ENCODE results near the gene DUSP22. TPM values are rescaled to one million over a fixed set of nuclear protein-coding genes. Genes with fewer than 3 reads are reported as not detected.

DUSP22 gene
- total and polyA plus RNA-seq, 2 donors (not counting 1 experiment from before 2014, with no cell fraction given), result 117 to 133 TPM

- TF ChIP-seq EZH2 (IDR thresholded peaks at IDR 0.05; ENCODE audit: borderline replicate concordance, insufficient read depth, low read depth, low read length, poor library complexity, severe bottlenecking) (no peak), CTCF (IDR thresholded peaks at IDR 0.05) (no peak)
- Mint-ChIP-seq H3K27me3 (no peaks in the 10 kb centered on the region), H3K9me3 (ENCODE audit: insufficient read depth) (no peaks in the 10 kb centered on the region), H3K4me3 (peak overlapping the region; percentile 76), H3K27ac (peak overlapping the region; percentile 47), H3K4me1 (peaks cover 45% of the 10 kb centered on the region)
- H3K9ac ChIP-seq (ENCODE audit: low read length), result peak overlapping the region; percentile 4
- no peak overlapping the region for H3K27ac ChIP-seq (ENCODE audit: low read length in 2 of 2)
- ChIA-PET CTCF (no interaction called here), POLR2A (interaction anchor here (1.1 kb wide), 2 partner anchors 21 to 26 kb away, joined by 3 to 6 read pairs; no protein-coding TSS in a partner anchor)
- peaks cover 44 to 49% of the 10 kb centered on the region in 2 donors for H3K4me1 ChIP-seq (ENCODE audit: control insufficient read depth in 2 of 2, insufficient read depth in 2 of 2, low read length in 2 of 2)
- H3K9me3 ChIP-seq (ENCODE audit: control extremely low read depth in 1 of 3, control insufficient read depth in 2 of 3, insufficient read depth in 1 of 3, low read length in 2 of 3), result peaks cover 0 to 41% (median 0%) of the 10 kb centered on the region in 3 donors
- intact Hi-C loops (cut with micrococcal nuclease), result loop anchor here (5.0 kb wide), 2 partner anchors 41 to 151 kb away; no protein-coding TSS in a partner anchor
- no peaks in the 10 kb centered on the region for H3K79me2 ChIP-seq (ENCODE audit: control insufficient read depth, insufficient read depth, low read length)
- H3K4me2 ChIP-seq (replicated peaks; ENCODE audit: low read depth, low read length, poor library complexity, severe bottlenecking), result peak overlapping the region; percentile 40
- DNase-seq, result peak; percentile 79
- no peaks in the 10 kb centered on the region for H3K36me3 ChIP-seq (replicated peaks in 1 of 2; ENCODE audit: control extremely low read depth in 1 of 2, control insufficient read depth in 1 of 2, extremely low read depth in 1 of 2, insufficient read depth in 2 of 2, low read length in 1 of 2)
- H3K4me3 ChIP-seq (ENCODE audit: control extremely low read depth in 1 of 5, extremely low read depth in 1 of 5, insufficient read depth in 1 of 5, low read depth in 2 of 5, low read length in 4 of 5), result peak overlapping the region in 1 of 5 experiments; percentile 13
- ATAC-seq (ENCODE audit: low read depth), result peak; percentile 51
- H4K20me1 ChIP-seq (ENCODE audit: control insufficient read depth, insufficient read depth, low read length, poor library complexity, severe bottlenecking), result no peaks in the 10 kb centered on the region
- WGBS (ENCODE audit: insufficient coverage), result 67% methylated on average over 18 of the region's 24 CpGs
- H3K27me3 ChIP-seq (replicated peaks in 1 of 4; ENCODE audit: control extremely low read depth in 1 of 4, control insufficient read depth in 3 of 4, insufficient read depth in 4 of 4, low read length in 3 of 4), result no peaks in the 10 kb centered on the region
- H2AFZ ChIP-seq (ENCODE audit: insufficient read depth, low read depth, low read length, poor library complexity, severe bottlenecking), result no peak overlapping the region
Measured at GRCh38 chr6:378090-378957, 86.0 kb downstream of the DUSP22 start.

GRCh38 chr6:378958-379409 lies 86.7 kb downstream of the DUSP22 start:
- peak overlapping the region; percentile 76 for H3K4me3 Mint-ChIP-seq
- Histone ChIP-seq H3K79me2 (ENCODE audit: control insufficient read depth, insufficient read depth, low read length) (no peaks in the 10 kb centered on the region), H3K27me3 (replicated peaks in 1 of 4; ENCODE audit: control extremely low read depth in 1 of 4, control insufficient read depth in 3 of 4, insufficient read depth in 4 of 4, low read length in 3 of 4) (no peaks in the 10 kb centered on the region), H3K4me2 (replicated peaks; ENCODE audit: low read depth, low read length, poor library complexity, severe bottlenecking) (peak overlapping the region; percentile 40), H3K4me3 (ENCODE audit: control extremely low read depth in 1 of 5, extremely low read depth in 1 of 5, insufficient read depth in 1 of 5, low read depth in 2 of 5, low read length in 4 of 5) (no peak overlapping the region), H3K27ac (ENCODE audit: low read length in 2 of 2) (no peak overlapping the region), H2AFZ (ENCODE audit: insufficient read depth, low read depth, low read length, poor library complexity, severe bottlenecking) (no peak overlapping the region), H3K4me1 (ENCODE audit: control insufficient read depth in 2 of 2, insufficient read depth in 2 of 2, low read length in 2 of 2) (peaks cover 44 to 46% of the 10 kb centered on the region in 2 donors), H3K9ac (ENCODE audit: low read length) (no peak overlapping the region), H3K36me3 (replicated peaks in 1 of 2; ENCODE audit: control extremely low read depth in 1 of 2, control insufficient read depth in 1 of 2, extremely low read depth in 1 of 2, insufficient read depth in 2 of 2, low read length in 1 of 2) (no peaks in the 10 kb centered on the region), H3K9me3 (ENCODE audit: control extremely low read depth in 1 of 3, control insufficient read depth in 2 of 3, insufficient read depth in 1 of 3, low read length in 2 of 3) (peaks cover 0 to 37% (median 0%) of the 10 kb centered on the region in 3 donors), H4K20me1 (ENCODE audit: control insufficient read depth, insufficient read depth, low read length, poor library complexity, severe bottlenecking) (no peaks in the 10 kb centered on the region)
- no peaks in the 10 kb centered on the region for H3K9me3 Mint-ChIP-seq (ENCODE audit: insufficient read depth)
- ChIA-PET CTCF (no interaction called here), POLR2A (interaction anchor here (1.1 kb wide), 1 partner anchor 25 kb away, joined by 6 read pairs; no protein-coding TSS in a partner anchor)
- DNase-seq (no peak), ATAC-seq (ENCODE audit: low read depth) (peak; percentile 10)
- H3K27ac Mint-ChIP-seq, result no peak overlapping the region
- TF ChIP-seq CTCF (IDR thresholded peaks at IDR 0.05), result no peak
- no peak for TF ChIP-seq EZH2 (IDR thresholded peaks at IDR 0.05; ENCODE audit: borderline replicate concordance, insufficient read depth, low read depth, low read length, poor library complexity, severe bottlenecking)
- 83% methylated on average over 11 of the region's 11 CpGs for WGBS (ENCODE audit: insufficient coverage)
- intact Hi-C loops (cut with micrococcal nuclease), result loop anchor here (5.0 kb wide), 2 partner anchors 42 to 152 kb away; no protein-coding TSS in a partner anchor
- peaks cover 42% of the 10 kb centered on the region for H3K4me1 Mint-ChIP-seq
- no peaks in the 10 kb centered on the region for H3K27me3 Mint-ChIP-seq
